Mesodermal cell (in vitro differentiated cells): ENCODE results near the gene EYS.
"Not testable (repeated sequence)": the region's sequence is repeated elsewhere in the genome, so short reads cannot be mapped to it uniquely, and the experiment has no call there.

Experiments
- H3K27ac ChIP-seq: 2 replicates; pipeline ENCODE4 v1.7.0; 2013; ENCODE audit warnings: mild to moderate bottlenecking, low read depth, low read length, moderate library complexity; ENCODE audit not compliant: severe bottlenecking
- H3K36me3 ChIP-seq: 2 replicates; pipeline ENCODE4 v1.7.1; 2013; ENCODE audit warnings: mild to moderate bottlenecking, low read length, moderate library complexity; ENCODE audit not compliant: control insufficient read depth, insufficient read depth
- H3K4me1 ChIP-seq: one replicate; pipeline ENCODE4 v1.7.1; 2013; ENCODE audit warnings: mild to moderate bottlenecking, low read length; ENCODE audit not compliant: insufficient read depth, control insufficient read depth, poor library complexity, severe bottlenecking
- H3K4me3 ChIP-seq: 2 replicates; pipeline ENCODE4 v1.7.0; 2013; ENCODE audit warnings: low read length, control low read depth, mild to moderate bottlenecking; ENCODE audit not compliant: insufficient read depth, poor library complexity, severe bottlenecking; ENCODE audit errors: extremely low read depth
- H3K9me3 ChIP-seq: 2 replicates; pipeline ENCODE4 v1.7.1; 2013; ENCODE audit warnings: mild to moderate bottlenecking, low read length, moderate library complexity; ENCODE audit not compliant: control insufficient read depth
- WGBS, 2 experiments: methylation state at CpG; one replicate each; pipeline ENCODE4 v1.1.5; 2013; ENCODE audit warnings: missing lambda C conversion rate in 2 of 2; ENCODE audit not compliant: insufficient coverage in 2 of 2; 5-methylcytosine and 5-hydroxymethylcytosine counted together

EYS gene

GRCh38 chr6:63923139-63923739 lies 1783.8 kb downstream of the EYS start:
- Histone ChIP-seq H3K9me3 (no peaks in the 10 kb centered on the region), H3K4me1 (no peaks in the 10 kb centered on the region), H3K36me3 (no peaks in the 10 kb centered on the region), H3K4me3 (no peak overlapping the region), H3K27ac (no peak overlapping the region)
- no CpG with 5 or more reads among the region's 6 CpGs for WGBS, 2 experiments

- Histone ChIP-seq H3K36me3 (no peaks in the 10 kb centered on the region), H3K27ac (no peak overlapping the region), H3K4me3 (no peak overlapping the region), H3K9me3 (no peaks in the 10 kb centered on the region), H3K4me1 (no peaks in the 10 kb centered on the region)
- 91 to 94% methylated on average over 2 to 4 of the region's 7 CpGs for whole genome bisulfite sequencing, 2 experiments
Observed at GRCh38 chr6:63919556-63920110, 1787.4 kb downstream of the EYS start.

- no peaks in the 10 kb centered on the region for H3K9me3 ChIP-seq
- no peak overlapping the region for H3K27ac ChIP-seq
- no CpG with 5 or more reads among the region's 1 CpG for WGBS, 2 experiments
- no peaks in the 10 kb centered on the region for H3K36me3 ChIP-seq
- H3K4me1 ChIP-seq = no peaks in the 10 kb centered on the region
- no peak overlapping the region for H3K4me3 ChIP-seq
Observed at GRCh38 chr6:63912887-63913286, 1794.1 kb downstream of the EYS start.

GRCh38 chr6:63910863-63911551 lies 1796.0 kb downstream of the EYS start:
- no CpG with 5 or more reads among the region's 2 CpGs for WGBS, 2 experiments
- Histone ChIP-seq H3K9me3 (no peaks in the 10 kb centered on the region), H3K4me1 (no peaks in the 10 kb centered on the region), H3K4me3 (no peak overlapping the region), H3K36me3 (no peaks in the 10 kb centered on the region), H3K27ac (no peak overlapping the region)

- Histone ChIP-seq H3K9me3 (no peaks in the 10 kb centered on the region), H3K36me3 (no peaks in the 10 kb centered on the region), H3K4me3 (no peak overlapping the region), H3K27ac (peak overlapping the region; percentile 77), H3K4me1 (peaks cover 5% of the 10 kb centered on the region)
- WGBS, 2 experiments = 100% methylated on average over 2 of the region's 4 CpGs; no CpG with 5 or more reads in 1 of the 2 experiments
Observed at GRCh38 chr6:63904650-63905248, 1802.3 kb downstream of the EYS start.

- Histone ChIP-seq H3K4me1 (peaks cover 8% of the 10 kb centered on the region), H3K36me3 (no peaks in the 10 kb centered on the region), H3K27ac (no peak overlapping the region), H3K9me3 (no peaks in the 10 kb centered on the region), H3K4me3 (no peak overlapping the region)
Observed at GRCh38 chr6:63899550-63899949, 1807.5 kb downstream of the EYS start.

GRCh38 chr6:63897952-63898351 lies 1809.1 kb downstream of the EYS start:
- H3K27ac ChIP-seq = no peak overlapping the region
- H3K9me3 ChIP-seq = no peaks in the 10 kb centered on the region
- no peaks in the 10 kb centered on the region for H3K36me3 ChIP-seq
- peaks cover 6% of the 10 kb centered on the region for H3K4me1 ChIP-seq
- no peak overlapping the region for H3K4me3 ChIP-seq
- 88 to 90% methylated on average over 8 to 10 of the region's 10 CpGs for WGBS, 2 experiments

- Histone ChIP-seq H3K9me3 (no peaks in the 10 kb centered on the region), H3K4me3 (no peak overlapping the region), H3K4me1 (peaks cover 6% of the 10 kb centered on the region), H3K36me3 (no peaks in the 10 kb centered on the region), H3K27ac (no peak overlapping the region)
- 86 to 90% methylated on average over 3 of the region's 3 CpGs for WGBS, 2 experiments
Observed at GRCh38 chr6:63897459-63897858, 1809.6 kb downstream of the EYS start.

- WGBS, 2 experiments = 92 to 96% methylated on average over 2 to 4 of the region's 5 CpGs
- no peaks in the 10 kb centered on the region for H3K9me3 ChIP-seq
- no peak overlapping the region for H3K27ac ChIP-seq
- H3K4me1 ChIP-seq = no peaks in the 10 kb centered on the region
- no peak overlapping the region for H3K4me3 ChIP-seq
- H3K36me3 ChIP-seq = no peaks in the 10 kb centered on the region
Observed at GRCh38 chr6:63888416-63888815, 1818.6 kb downstream of the EYS start.

- H3K36me3 ChIP-seq, H3K9me3 ChIP-seq, H3K27ac ChIP-seq, H3K4me1 ChIP-seq, H3K4me3 ChIP-seq: not testable (repeated sequence)
- no CpG with 5 or more reads among the region's 1 CpG for WGBS, 2 experiments
Observed at GRCh38 chr6:63887804-63888203, 1819.2 kb downstream of the EYS start.
